Gastroesophageal sphincter (tissue), 3 donors: ENCODE measurements around the gene CACNA1C.

Experiments used
- EP300 ChIP-seq: sonication (generic); formaldehyde crosslinking; IDR thresholded peaks from one replicate; pipeline ENCODE4 v1.6.1; 2017; ENCODE audit warnings: antibody characterized with exemption, mild to moderate bottlenecking
- POLR2A ChIP-seq, 2 donors: fragments of 450-650 bp; IDR thresholded peaks; one replicate each; pipeline ENCODE4 v1.6.1; 2017; ENCODE audit warnings: antibody characterized with exemption in 2 of 2, mild to moderate bottlenecking in 2 of 2, moderate library complexity in 1 of 2
- TF ChIP-seq, protein P1 (sequence below), 4 experiments: fragments of 200-600 bp in 2 of 4; fragments of 450-650 bp in 2 of 4; sonication (generic) in 1 of 4; IDR thresholded peaks; one replicate each; pipeline ENCODE4 v1.5.1; 2017 to 2019; ENCODE audit warnings: antibody characterized with exemption in 4 of 4, mild to moderate bottlenecking in 2 of 4, moderate library complexity in 2 of 4

DNA sequence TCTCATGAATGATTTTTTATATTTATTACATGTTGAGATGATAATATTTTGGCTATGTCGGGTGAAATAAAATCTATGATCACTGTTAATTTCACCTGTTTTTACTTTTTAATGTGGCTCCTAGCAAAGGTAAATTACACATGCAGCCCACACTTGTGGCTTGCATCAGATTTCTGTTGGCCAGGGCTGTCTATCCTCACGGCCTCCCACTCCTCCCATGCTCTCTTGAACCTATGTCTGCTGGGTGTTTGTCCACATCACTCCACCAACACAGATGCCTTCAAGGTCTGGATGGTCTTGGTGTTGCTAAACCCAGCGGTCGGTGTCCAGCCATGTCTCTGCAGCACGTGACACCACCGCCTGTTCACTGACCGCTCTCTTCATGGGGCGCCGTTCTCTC, 402.6 kb downstream of the CACNA1C start:
- no peak for TF ChIP-seq POLR2A (IDR thresholded peaks at IDR 0.05)
- TF ChIP-seq EP300, result no peak
- TF ChIP-seq, protein P1, sequence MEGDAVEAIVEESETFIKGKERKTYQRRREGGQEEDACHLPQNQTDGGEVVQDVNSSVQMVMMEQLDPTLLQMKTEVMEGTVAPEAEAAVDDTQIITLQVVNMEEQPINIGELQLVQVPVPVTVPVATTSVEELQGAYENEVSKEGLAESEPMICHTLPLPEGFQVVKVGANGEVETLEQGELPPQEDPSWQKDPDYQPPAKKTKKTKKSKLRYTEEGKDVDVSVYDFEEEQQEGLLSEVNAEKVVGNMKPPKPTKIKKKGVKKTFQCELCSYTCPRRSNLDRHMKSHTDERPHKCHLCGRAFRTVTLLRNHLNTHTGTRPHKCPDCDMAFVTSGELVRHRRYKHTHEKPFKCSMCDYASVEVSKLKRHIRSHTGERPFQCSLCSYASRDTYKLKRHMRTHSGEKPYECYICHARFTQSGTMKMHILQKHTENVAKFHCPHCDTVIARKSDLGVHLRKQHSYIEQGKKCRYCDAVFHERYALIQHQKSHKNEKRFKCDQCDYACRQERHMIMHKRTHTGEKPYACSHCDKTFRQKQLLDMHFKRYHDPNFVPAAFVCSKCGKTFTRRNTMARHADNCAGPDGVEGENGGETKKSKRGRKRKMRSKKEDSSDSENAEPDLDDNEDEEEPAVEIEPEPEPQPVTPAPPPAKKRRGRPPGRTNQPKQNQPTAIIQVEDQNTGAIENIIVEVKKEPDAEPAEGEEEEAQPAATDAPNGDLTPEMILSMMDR (IDR thresholded peaks at IDR 0.05), result no peak
